Fibroblast of lung (primary cell): ENCODE measurements around the gene C4orf33. TPM values are rescaled to one million over a fixed set of nuclear protein-coding genes. Genes with fewer than 3 reads are reported as not detected.

Experiments
- DNase-seq, 2 donors: peaks; one replicate each; pipeline versions ENCODE4 v3.0.0 to v3.0.0-alpha.2; 2010; ENCODE audit warnings: low read depth in 2 of 2
- H2AFZ ChIP-seq: 2 replicates; pipeline ENCODE4 v1.5.1; 2012; ENCODE audit warnings: low read length, control low read depth, inconsistent platforms
- H3K27ac ChIP-seq: 2 replicates; pipeline ENCODE4 v1.5.1; 2011; ENCODE audit warnings: low read length, control low read depth; ENCODE audit not compliant: insufficient read depth
- H3K27me3 ChIP-seq: 2 replicates; pipeline ENCODE4 v1.5.1; 2011; ENCODE audit warnings: mild to moderate bottlenecking, low read length; ENCODE audit not compliant: control insufficient read depth, insufficient read depth
- H3K36me3 ChIP-seq: 2 replicates; pipeline ENCODE4 v1.5.1; 2011; ENCODE audit warnings: low read length; ENCODE audit not compliant: control insufficient read depth, insufficient read depth
- H3K4me1 ChIP-seq: 2 replicates; pipeline ENCODE4 v1.5.1; 2011; ENCODE audit warnings: low read length; ENCODE audit not compliant: control insufficient read depth, insufficient read depth; ENCODE audit errors: extremely low read depth
- H3K4me2 ChIP-seq: 2 replicates; pipeline ENCODE4 v1.5.1; 2011; ENCODE audit warnings: low read length, control low read depth; ENCODE audit not compliant: insufficient read depth; ENCODE audit errors: extremely low read depth
- H3K4me3 ChIP-seq, 4 experiments: fragments of 200-600 bp in 1 of 4; sonication (generic) in 1 of 4; replicated peaks in 1 of 4; 2 replicates each; pipeline ENCODE4 v1.5.1; 2011 to 2016; ENCODE audit warnings: low read length in 4 of 4, low read depth in 3 of 4, mild to moderate bottlenecking in 3 of 4, control low read depth in 2 of 4, inconsistent platforms in 1 of 4, mixed read lengths in 1 of 4; ENCODE audit not compliant: insufficient read depth in 1 of 4; ENCODE audit errors: control extremely low read depth in 1 of 4
- H3K79me2 ChIP-seq: 2 replicates; pipeline ENCODE4 v1.5.1; 2012; ENCODE audit warnings: mild to moderate bottlenecking, low read length, inconsistent platforms; ENCODE audit not compliant: control insufficient read depth, insufficient read depth
- H3K9ac ChIP-seq: 2 replicates; pipeline ENCODE4 v1.5.1; 2011; ENCODE audit warnings: mild to moderate bottlenecking, low read length, control low read depth; ENCODE audit not compliant: insufficient read depth
- H3K9me3 ChIP-seq: 2 replicates; pipeline ENCODE4 v1.5.1; 2012; ENCODE audit warnings: low read depth, low read length; ENCODE audit not compliant: control insufficient read depth, insufficient read depth
- H4K20me1 ChIP-seq: 2 replicates; pipeline ENCODE4 v1.5.1; 2011; ENCODE audit warnings: low read length; ENCODE audit not compliant: control insufficient read depth, insufficient read depth; ENCODE audit errors: extremely low read depth
- EZH2 ChIP-seq: IDR thresholded peaks from 2 replicates; pipeline ENCODE4 v1.5.1; 2012; ENCODE audit warnings: low read length, control low read depth, mild to moderate bottlenecking; ENCODE audit errors: missing control alignments
- polyA plus RNA-seq, 2 donors: library from polyadenylated mRNA; depleted of rRNA in 1 of 2; stranded (reverse) in 1 of 2; unstranded in 1 of 2; fragments of >200 nt; gene quantifications; 2 replicates each; pipeline ENCODE4 v1.2.1, GENCODE V29; 2011 to 2012; ENCODE audit warnings: missing spikeins in 1 of 2
- total RNA-seq: library from RNA; depleted of rRNA; stranded (reverse); fragments of >200 nt; gene quantifications from 2 replicates; pipeline ENCODE4 v1.2.1, GENCODE V29; 2014
- TF ChIP-seq, protein P1 (sequence below), 2 donors: IDR thresholded peaks in 1 of 2; conservative IDR thresholded peaks in 1 of 2; 1 replicate in 1 of 2; 2 replicates in 1 of 2; pipeline ENCODE4 v1.5.1; 2011 to 2012; ENCODE audit warnings: low read length in 2 of 2, control low read depth in 1 of 2, inconsistent platforms in 1 of 2, low read depth in 1 of 2, mild to moderate bottlenecking in 1 of 2

The C4orf33 gene
- total and polyA plus RNA-seq, 2 donors (not counting 1 experiment from before 2014, with no cell fraction given): 14.0 to 16.7 TPM

DNA sequence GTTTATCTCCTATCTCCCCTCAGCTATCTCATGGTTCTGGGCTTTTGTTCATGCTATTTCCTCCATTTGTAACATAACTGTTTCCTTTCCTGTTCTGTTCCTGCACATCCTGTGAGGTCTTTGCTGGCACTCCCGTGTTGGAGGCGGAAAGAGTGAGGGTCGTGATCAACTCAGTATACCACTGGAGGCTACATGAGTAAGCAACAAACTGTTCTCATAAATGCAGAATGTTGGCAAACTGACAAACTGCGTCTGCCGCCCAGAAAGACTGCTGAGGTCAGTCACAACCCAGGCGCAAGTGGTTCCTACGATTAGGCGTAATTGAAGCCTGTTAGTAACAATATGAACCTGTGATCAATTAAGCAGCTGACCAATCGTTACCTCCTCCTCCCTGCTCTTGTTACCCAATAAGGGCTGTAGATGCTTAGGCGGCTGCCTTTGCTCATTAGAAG, 48.8 kb downstream of the C4orf33 start:
- H3K27ac ChIP-seq: no peak overlapping the region
- no peak overlapping the region for H3K4me2 ChIP-seq
- peak in 1 of 2 donors; percentile 11 for DNase-seq
- TF ChIP-seq, protein P1, sequence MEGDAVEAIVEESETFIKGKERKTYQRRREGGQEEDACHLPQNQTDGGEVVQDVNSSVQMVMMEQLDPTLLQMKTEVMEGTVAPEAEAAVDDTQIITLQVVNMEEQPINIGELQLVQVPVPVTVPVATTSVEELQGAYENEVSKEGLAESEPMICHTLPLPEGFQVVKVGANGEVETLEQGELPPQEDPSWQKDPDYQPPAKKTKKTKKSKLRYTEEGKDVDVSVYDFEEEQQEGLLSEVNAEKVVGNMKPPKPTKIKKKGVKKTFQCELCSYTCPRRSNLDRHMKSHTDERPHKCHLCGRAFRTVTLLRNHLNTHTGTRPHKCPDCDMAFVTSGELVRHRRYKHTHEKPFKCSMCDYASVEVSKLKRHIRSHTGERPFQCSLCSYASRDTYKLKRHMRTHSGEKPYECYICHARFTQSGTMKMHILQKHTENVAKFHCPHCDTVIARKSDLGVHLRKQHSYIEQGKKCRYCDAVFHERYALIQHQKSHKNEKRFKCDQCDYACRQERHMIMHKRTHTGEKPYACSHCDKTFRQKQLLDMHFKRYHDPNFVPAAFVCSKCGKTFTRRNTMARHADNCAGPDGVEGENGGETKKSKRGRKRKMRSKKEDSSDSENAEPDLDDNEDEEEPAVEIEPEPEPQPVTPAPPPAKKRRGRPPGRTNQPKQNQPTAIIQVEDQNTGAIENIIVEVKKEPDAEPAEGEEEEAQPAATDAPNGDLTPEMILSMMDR (conservative IDR thresholded peaks at IDR 0.05 in 1 of 2, IDR thresholded peaks at IDR 0.05 in 1 of 2; ENCODE audit: low read depth in 1 of 2, low read length in 2 of 2): no peak
- no peak for TF ChIP-seq EZH2
- no peaks in the 10 kb centered on the region for H3K4me1 ChIP-seq
- no peaks in the 10 kb centered on the region for H3K36me3 ChIP-seq
- H2AFZ ChIP-seq: no peak overlapping the region
- H3K79me2 ChIP-seq: no peaks in the 10 kb centered on the region
- no peaks in the 10 kb centered on the region for H3K9me3 ChIP-seq
- H3K27me3 ChIP-seq: no peaks in the 10 kb centered on the region
- no peak overlapping the region for H3K9ac ChIP-seq
- H3K4me3 ChIP-seq: no peak overlapping the region
- H4K20me1 ChIP-seq: no peaks in the 10 kb centered on the region

DNA sequence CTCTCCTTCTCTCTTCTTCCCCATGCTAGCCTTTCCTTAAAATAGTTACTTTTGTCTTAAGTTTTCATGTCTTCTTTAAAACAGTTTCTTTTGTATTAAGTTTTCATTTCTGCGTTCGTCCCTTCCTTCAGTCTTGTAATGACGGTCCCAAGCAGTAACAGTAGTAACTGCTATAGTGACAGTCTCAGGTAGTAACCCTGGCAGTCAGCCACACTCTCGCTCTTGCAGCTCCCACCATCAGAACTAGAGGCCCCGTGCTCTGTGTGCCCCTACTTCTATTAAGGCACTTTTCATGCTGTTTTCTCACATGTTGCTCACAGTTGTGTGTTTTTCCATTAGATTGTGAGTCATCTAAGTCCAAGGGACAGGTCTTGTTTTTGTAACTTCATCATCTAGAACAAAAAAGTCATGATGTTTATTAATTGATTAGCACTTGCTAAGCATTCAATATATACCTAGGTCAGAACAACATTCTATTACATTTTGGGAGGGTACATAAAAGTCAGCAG, 49.3 kb downstream of the C4orf33 start:
- Histone ChIP-seq H3K27me3 (no peaks in the 10 kb centered on the region), H3K4me1 (no peaks in the 10 kb centered on the region), H3K4me2 (no peak overlapping the region), H2AFZ (no peak overlapping the region), H3K36me3 (no peaks in the 10 kb centered on the region), H3K9ac (no peak overlapping the region), H3K79me2 (no peaks in the 10 kb centered on the region), H3K4me3 (no peak overlapping the region), H3K27ac (no peak overlapping the region), H3K9me3 (no peaks in the 10 kb centered on the region), H4K20me1 (no peaks in the 10 kb centered on the region)
- TF ChIP-seq, protein P1 (conservative IDR thresholded peaks at IDR 0.05 in 1 of 2, IDR thresholded peaks at IDR 0.05 in 1 of 2; ENCODE audit: low read depth in 1 of 2, low read length in 2 of 2): no peak
- TF ChIP-seq EZH2: no peak
- no peak for DNase-seq

DNA sequence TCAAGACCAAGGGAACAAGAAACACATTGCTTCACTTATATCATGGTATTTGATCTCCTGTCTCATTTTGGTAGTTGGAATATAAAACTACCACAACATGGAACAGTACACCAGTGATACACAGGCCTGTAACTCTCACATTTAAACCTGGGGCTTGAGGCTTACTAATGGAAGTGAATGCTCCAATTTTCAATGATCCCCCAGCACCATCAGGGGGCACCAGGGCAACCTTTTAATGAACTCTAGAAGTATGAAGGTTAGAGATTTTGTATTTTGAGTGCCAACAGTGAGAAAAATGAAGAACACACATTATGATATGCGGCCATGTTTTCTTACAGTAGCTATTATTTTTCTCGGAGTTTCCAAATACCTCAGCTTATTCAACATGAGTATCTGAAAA, 50.7 kb downstream of the C4orf33 start:
- H3K9ac ChIP-seq: no peak overlapping the region
- H2AFZ ChIP-seq: no peak overlapping the region
- TF ChIP-seq, protein P1 (conservative IDR thresholded peaks at IDR 0.05 in 1 of 2, IDR thresholded peaks at IDR 0.05 in 1 of 2; ENCODE audit: low read depth in 1 of 2, low read length in 2 of 2): no peak
- no peak for TF ChIP-seq EZH2
- H3K36me3 ChIP-seq: no peaks in the 10 kb centered on the region
- H3K79me2 ChIP-seq: no peaks in the 10 kb centered on the region
- no peak for DNase-seq
- H3K27me3 ChIP-seq: no peaks in the 10 kb centered on the region
- no peak overlapping the region for H3K4me2 ChIP-seq
- no peak overlapping the region for H3K27ac ChIP-seq
- no peak overlapping the region for H3K4me3 ChIP-seq
- H4K20me1 ChIP-seq: no peaks in the 10 kb centered on the region
- no peaks in the 10 kb centered on the region for H3K9me3 ChIP-seq
- no peaks in the 10 kb centered on the region for H3K4me1 ChIP-seq
